Nucleus accumbens (tissue), 56 donors: ENCODE results near the gene ZEB1.
"Not testable (repeated sequence)": the region's sequence is repeated elsewhere in the genome, so short reads cannot be mapped to it uniquely, and the experiment has no call there.

Experiments
- DNase-seq, 56 donors: peaks; one replicate each; lab custom pipeline; 2025; lab: John Stamatoyannopoulos, UW

Gene ZEB1

GRCh38 chr10:31317652-31318381, 1.2 kb upstream of the ZEB1 start:
- peak in 1 of 56 donors; percentile 12 for DNase-seq

DNA sequence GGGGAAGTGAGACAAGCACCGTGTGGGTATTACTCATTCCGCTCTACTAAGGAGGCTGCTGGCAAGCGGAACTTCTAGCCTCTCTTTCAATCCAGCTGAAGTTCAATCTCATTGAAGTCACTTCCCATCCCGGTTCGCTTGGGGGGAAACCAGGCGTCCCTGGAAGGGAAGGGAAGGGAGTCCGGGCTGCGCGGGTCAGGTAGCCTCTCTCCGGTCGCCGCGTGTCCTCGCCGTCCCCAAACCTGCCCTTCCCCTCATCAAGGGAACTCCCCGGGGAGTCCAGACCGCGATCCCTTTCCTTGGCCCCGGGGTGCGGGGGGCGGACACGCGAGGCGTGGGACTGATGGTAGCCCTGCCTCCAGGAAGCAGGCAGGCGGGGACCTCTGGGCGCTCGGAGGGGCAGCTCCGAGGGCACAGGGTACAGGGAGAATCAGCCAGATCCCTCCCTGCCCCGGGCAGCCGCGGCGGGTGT, 598 bp upstream of the ZEB1 start:
- peak in 33 of 56 donors; percentile 8 to 61 (median 39) for DNase-seq

DNA sequence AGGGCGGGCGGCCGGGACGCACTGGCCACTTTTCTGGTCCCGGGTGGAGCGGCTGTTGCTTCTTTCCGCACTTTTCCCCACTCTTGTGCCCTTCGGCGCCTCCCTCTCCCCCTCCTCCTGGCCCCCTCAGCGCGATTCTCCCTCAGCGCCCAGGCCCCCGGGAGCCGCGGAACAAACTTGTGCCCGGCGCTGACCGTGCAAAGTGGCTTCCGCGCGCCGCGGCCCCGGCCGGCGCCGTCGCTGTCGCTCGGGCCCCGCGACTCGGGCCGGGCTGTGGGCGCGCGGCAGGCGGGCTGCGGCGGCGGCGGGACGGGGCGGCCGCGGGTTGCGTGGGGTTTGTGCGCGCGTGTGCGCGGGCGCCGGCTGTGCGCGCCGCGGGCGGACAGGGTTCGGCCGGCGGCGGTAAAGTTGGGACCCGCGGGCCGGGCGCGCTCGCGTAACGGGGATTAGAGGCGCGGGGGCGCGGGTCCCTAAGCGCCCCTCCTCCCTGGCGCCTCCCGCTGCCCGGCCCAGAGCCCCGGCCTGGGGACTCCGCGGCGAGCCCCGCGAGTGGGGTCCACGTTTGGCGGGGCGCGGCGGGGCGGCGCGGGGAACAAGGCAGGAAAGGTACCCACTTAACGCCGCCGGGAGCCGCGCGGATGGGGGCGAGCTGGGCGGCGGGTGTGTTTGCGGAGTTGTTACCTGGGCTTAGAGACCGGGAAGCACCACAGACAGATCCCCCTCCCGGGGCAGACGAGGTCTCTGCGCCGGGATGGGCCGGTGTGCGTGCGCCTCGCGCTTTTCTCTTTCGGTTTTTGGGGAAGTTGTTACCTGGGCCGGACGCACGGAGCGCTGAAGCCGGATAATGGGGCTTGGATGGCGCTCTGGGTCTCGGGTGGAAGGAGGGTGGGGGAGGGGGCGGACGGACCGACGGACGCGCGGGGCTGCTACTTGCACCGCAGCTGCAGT, 860 bp downstream of the ZEB1 start:
- DNase-seq: peak in 32 of 56 donors; percentile 2 to 52 (median 28)

GRCh38 chr10:31320550-31321211, 1.7 kb downstream of the ZEB1 start:
- DNase-seq: peak in 32 of 56 donors; percentile 2 to 59 (median 31)

DNA sequence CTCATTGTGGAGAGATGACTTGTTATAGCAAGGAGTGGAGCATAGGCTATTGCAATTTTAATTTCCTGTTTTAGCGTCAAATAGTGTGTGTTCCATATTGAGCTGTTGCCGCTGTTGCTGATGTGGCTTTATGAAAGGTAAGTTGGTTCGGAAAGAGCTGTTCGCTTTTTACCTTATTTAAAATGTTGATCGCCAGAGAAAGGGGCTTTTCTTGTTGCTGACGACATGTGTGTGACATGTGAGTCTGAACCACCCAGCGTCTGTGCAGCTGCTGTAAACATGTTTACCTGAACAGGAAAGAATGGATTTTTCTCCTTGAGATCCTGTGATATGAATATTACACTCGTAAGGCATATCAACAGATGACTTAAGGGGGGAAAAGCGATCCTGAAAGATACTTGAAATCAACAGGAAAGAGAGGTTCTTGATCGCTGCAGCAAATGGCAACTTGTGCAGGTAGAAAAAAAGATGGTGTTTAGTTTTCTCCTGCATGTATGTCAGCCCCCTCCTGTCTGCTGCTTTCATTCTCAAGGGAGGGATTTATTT, 2.5 kb downstream of the ZEB1 start:
- DNase-seq: peak in 17 of 56 donors; percentile 0 to 44 (median 4)

- DNase-seq: no peak
These were observed 3.6 kb downstream of the ZEB1 start for GRCh38 chr10:31322647-31323046.

DNA sequence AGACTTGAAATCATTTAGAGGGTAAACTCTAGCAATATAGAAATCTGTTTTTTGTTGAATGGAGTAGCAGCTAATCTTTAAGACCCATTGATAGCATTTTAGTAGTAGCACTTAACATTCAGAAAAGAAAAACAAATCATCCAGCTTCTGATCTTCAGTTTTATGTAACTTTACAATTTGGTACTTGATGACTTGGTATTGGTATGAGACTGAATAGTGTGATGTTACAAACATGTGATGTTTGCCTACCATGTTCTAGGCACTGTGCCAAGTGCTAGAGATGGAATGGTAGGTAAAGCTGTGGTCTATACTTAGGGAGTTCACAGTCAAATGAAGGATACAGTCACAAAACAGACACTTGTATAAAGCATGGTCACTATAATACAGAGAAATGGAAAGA, 21.3 kb downstream of the ZEB1 start:
- DNase-seq: no peak

DNA sequence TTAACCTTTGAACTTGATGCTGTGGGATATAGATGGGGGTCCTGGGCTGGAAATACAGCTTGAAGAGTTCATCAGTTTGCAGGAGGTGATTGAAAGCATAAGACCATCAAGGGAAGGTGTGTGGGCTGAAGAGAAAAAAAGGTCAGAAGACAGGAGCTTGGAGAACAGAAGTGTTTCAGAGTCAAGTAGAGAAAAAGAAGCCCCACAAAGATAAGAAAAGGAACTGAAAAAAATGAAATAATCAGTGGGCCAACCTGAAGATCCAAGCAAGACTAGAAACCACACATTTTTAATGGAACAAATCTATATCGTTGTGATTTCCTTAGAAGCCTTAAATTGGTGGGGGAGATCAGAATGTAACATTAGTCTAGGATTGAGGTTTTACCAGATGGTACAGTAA, 22.5 kb downstream of the ZEB1 start:
- DNase-seq: no peak

GRCh38 chr10:31343009-31343408, 24.0 kb downstream of the ZEB1 start:
- DNase-seq: no peak

GRCh38 chr10:31343551-31343950, 24.5 kb downstream of the ZEB1 start:
- no peak for DNase-seq

DNA sequence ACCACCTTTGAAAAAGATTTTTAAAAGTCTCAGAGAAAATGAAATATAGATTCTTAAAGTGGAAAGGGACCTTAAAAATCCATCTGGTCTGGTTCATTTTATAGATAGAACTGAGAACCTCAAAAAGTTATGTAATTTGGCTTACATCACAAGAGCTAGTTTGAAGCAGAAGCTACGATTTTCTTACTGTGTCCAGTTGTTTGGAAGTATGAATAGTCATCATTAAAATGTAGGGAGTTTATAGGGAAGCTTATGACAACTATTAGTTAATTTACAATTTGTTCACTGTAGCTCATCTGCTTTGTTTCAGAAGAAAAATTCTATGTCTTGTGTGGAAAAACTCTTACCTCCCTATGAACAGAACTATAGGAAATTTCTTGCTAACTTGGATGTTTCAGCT, 26.9 kb downstream of the ZEB1 start:
- no peak for DNase-seq

DNA sequence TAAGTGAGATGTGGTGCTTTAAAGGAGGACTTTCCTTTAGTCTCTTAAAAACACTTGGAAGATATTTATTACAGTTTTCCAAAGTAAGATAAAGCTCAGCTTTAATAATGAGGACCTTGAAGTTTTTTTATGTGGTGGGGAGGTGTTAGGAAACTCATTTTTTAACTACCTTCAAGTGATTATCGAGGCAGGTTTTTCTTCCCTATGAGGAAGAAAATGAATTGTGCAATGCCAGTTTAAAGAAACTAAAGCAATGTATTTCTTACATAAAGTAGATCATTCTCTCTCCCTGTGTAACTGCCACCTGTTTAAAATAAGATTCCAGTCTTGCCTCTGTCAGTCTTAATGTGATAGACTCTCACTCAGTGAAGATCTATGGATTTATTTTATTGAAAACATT, 27.9 kb downstream of the ZEB1 start:
- DNase-seq: no peak

- no peak for DNase-seq
These were observed 28.7 kb downstream of the ZEB1 start for GRCh38 chr10:31347705-31348104.

GRCh38 chr10:31350891-31351290, 31.9 kb downstream of the ZEB1 start:
- DNase-seq: peak in 3 of 56 donors; percentile 1 to 24 (median 1)

- DNase-seq: peak in 7 of 56 donors; percentile 0 to 43 (median 5)
These were observed 33.6 kb downstream of the ZEB1 start for GRCh38 chr10:31352436-31353226.

DNA sequence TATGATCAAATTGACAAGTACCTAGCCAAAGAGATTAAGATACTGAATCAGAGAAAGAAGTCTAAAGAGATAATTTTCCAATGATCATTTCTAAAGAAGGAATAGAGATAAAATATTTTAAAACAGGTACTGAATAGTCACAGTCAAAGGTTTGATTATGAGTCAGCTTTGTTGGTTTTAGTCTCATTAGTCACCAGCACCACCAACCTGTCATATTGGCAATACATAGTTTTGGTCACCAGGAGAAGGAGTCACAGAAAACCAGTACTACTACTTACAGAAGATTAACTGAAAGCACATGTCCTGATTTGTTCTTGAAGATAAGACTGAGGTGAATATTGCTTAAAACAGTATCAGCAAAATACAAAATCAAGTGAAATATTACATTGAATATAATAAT, 34.6 kb downstream of the ZEB1 start:
- DNase-seq: no peak

DNA sequence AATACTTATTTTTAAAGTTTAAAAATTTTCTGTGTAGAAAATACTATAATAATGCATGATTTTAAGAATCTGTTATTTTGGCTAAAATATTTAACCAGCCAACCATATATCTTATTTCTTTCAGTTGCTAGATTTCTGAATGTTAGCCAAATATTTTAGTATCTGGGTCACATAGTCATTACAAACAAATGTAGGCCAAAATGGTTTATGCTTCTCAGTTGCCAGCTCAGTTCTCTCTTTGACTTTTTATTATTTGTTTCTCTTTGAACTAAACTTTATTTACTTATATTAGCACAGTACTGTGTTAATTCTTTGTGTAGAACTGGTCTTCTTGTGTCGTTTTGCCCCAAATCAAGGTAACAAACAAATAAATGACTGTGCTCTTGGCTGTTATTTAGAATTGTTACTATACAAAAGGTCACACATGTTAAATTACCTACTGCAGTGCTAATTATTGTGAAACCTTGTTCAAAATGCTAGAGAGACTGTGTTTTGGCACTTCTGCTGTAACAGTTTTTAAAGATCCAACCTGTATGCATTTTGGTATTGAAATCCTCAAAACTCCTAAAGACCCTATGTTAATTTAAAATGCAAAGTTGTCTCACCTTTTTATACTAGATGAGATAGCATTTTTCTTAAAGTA, 39.8 kb downstream of the ZEB1 start:
- no peak for DNase-seq

DNA sequence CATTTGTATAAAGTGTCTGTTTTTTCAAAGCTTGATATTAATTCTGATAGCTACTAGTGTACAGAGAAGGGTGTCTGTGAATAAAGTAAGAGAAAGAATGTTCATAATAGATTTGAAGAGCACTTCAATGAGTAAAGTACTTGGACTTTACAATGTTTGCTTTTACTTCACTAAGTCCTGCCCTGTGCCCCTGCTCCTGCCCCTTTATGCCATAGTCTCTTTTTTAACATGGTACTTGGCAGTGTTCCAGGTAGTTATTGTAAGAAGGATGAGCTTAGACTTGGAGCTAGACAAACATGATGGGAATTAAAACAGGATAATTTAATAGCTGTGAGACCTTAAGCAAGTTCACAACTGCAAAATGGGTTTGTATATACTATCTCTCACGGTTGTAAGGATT, 41.0 kb downstream of the ZEB1 start:
- DNase-seq: no peak

GRCh38 chr10:31361475-31361874, 42.5 kb downstream of the ZEB1 start:
- not testable (repeated sequence) for DNase-seq
